ENCODE results near the gene MRPL42.
"Not testable (repeated sequence)": the region's sequence is repeated elsewhere in the genome, so short reads cannot be mapped to it uniquely, and the experiment has no call there.

The MRPL42 gene

GRCh38 chr12:93467351-93468007 is at the start of gene MRPL42:
Gene MRPL42, plus strand, starts transcription at chr12:93467514. Its CDS starts 1,772 bp downstream, at chr12:93469286.
- DNase-seq (ENCODE audit: low read depth in 1 of 2, low spot score in 1 of 2) = peak; percentile 89 to 92

- DNase-seq (ENCODE audit: low read depth in 1 of 2, low spot score in 1 of 2) = no peak
These were observed 49.3 kb upstream of the MRPL42 start for GRCh38 chr12:93417967-93418480.

GRCh38 chr12:93419388-93420034 is 47.8 kb upstream of the MRPL42 start:
- DNase-seq (ENCODE audit: low read depth in 1 of 2, low spot score in 1 of 2) = no peak

- no peak for DNase-seq (ENCODE audit: low read depth in 1 of 2, low spot score in 1 of 2)
These were observed 45.3 kb upstream of the MRPL42 start for GRCh38 chr12:93422050-93422449.

GRCh38 chr12:93425736-93426411 is 41.4 kb upstream of the MRPL42 start:
- DNase-seq (ENCODE audit: low read depth in 1 of 2, low spot score in 1 of 2) = no peak

- DNase-seq (ENCODE audit: low read depth in 1 of 2, low spot score in 1 of 2) = no peak
These were observed 40.9 kb upstream of the MRPL42 start for GRCh38 chr12:93426412-93426805.

GRCh38 chr12:93427779-93428564 is 39.3 kb upstream of the MRPL42 start:
- no peak for DNase-seq (ENCODE audit: low read depth in 1 of 2, low spot score in 1 of 2)

- no peak for DNase-seq (ENCODE audit: low read depth in 1 of 2, low spot score in 1 of 2)
These were observed 37.9 kb upstream of the MRPL42 start for GRCh38 chr12:93429448-93429847.

GRCh38 chr12:93429852-93430251 is 37.5 kb upstream of the MRPL42 start:
- DNase-seq (ENCODE audit: low read depth in 1 of 2, low spot score in 1 of 2) = no peak

GRCh38 chr12:93430280-93430679 is 37.0 kb upstream of the MRPL42 start:
- no peak for DNase-seq (ENCODE audit: low read depth in 1 of 2, low spot score in 1 of 2)

- DNase-seq (ENCODE audit: low read depth in 1 of 2, low spot score in 1 of 2) = not testable (repeated sequence)
These were observed 35.3 kb upstream of the MRPL42 start for GRCh38 chr12:93432031-93432430.

- no peak for DNase-seq (ENCODE audit: low read depth in 1 of 2, low spot score in 1 of 2)
These were observed 33.0 kb upstream of the MRPL42 start for GRCh38 chr12:93434256-93434865.

- DNase-seq (ENCODE audit: low read depth in 1 of 2, low spot score in 1 of 2) = no peak
These were observed 28.9 kb upstream of the MRPL42 start for GRCh38 chr12:93438266-93439050.

- no peak for DNase-seq (ENCODE audit: low read depth in 1 of 2, low spot score in 1 of 2)
These were observed 27.1 kb upstream of the MRPL42 start for GRCh38 chr12:93440043-93440835.

GRCh38 chr12:93441081-93441616 is 26.2 kb upstream of the MRPL42 start:
- DNase-seq (ENCODE audit: low read depth in 1 of 2, low spot score in 1 of 2) = peak in 1 of 2 donors; percentile 9

- DNase-seq (ENCODE audit: low read depth in 1 of 2, low spot score in 1 of 2) = peak; percentile 92 to 95
These were observed 25.5 kb upstream of the MRPL42 start, which contains the start of gene UBE2N for GRCh38 chr12:93441617-93442410. Gene UBE2N, minus strand, starts transcription at chr12:93441947. Its CDS starts 63 bp downstream, at chr12:93441884.

GRCh38 chr12:93442411-93443340 is 24.6 kb upstream of the MRPL42 start:
- no peak for DNase-seq (ENCODE audit: low read depth in 1 of 2, low spot score in 1 of 2)

All from activated CD4-positive, alpha-beta T cell treated with anti-CD3 and anti-CD28 coated beads, Interleukin-2, amount 50 U/mL, for 24 hours (primary cell).